GM12874 (cell line): ENCODE results near the gene CTCFL.

Experiments used
- CTCF ChIP-seq: IDR thresholded peaks from 2 replicates; pipeline ENCODE4 v1.5.1; 2011; ENCODE audit warnings: low read depth, mild to moderate bottlenecking, control low read depth, low read length, moderate library complexity; ENCODE audit not compliant: insufficient read depth

Gene CTCFL

GRCh38 chr20:57539889-57540288 is 14.9 kb upstream of the CTCFL start:
- TF ChIP-seq CTCF: no peak

- TF ChIP-seq CTCF: no peak
Measured at GRCh38 chr20:57537822-57538221, 12.9 kb upstream of the CTCFL start.

GRCh38 chr20:57536771-57537724 is 12.1 kb upstream of the CTCFL start:
- no peak for TF ChIP-seq CTCF

GRCh38 chr20:57536120-57536708 is 11.3 kb upstream of the CTCFL start:
- TF ChIP-seq CTCF: no peak

GRCh38 chr20:57535297-57535696 is 10.4 kb upstream of the CTCFL start:
- no peak for TF ChIP-seq CTCF

- TF ChIP-seq CTCF: no peak
Measured at GRCh38 chr20:57532104-57532503, 7.2 kb upstream of the CTCFL start.

- no peak for TF ChIP-seq CTCF
Measured at GRCh38 chr20:57530327-57530981, 5.5 kb upstream of the CTCFL start.
